ENCODE results near the gene SVBP. TPM values are rescaled to one million over a fixed set of nuclear protein-coding genes. Genes with fewer than 3 reads are reported as not detected.

Gene SVBP
- total RNA-seq, 1 experiment from 2014 or later = 41.3 TPM

DNA sequence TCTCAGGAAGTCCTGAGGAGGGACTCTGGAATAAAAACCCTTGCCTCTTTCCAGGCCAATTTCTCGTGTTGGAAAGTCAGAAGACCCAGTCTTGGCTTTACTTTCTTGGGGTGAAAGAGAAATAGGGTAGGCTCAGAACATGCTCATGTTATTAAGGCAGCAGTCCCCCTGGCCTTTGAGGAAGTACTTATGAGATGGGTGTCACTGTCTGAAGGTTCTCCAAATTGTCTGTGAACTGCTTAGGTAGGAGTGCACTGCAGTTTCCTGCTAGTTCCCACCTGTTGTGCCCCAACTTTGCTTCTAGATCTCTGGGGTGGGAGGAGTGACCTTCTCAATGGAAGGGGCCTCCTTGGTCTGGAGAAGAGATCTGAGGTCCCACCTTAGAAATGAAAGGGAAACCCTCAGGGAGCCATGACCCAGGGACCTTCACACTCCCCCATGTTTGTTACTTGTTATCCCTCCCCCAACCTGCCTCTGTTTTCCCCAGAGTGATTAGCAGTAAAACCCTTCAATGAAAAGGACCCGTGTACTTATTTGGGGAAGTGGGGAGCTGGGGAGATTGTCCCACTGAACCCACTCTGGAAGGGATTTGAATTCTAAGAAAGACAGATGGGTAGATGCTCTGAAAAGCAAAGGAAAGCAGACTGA lies 34.9 kb upstream of the SVBP start:
- H2BK12ac ChIP-seq (ENCODE audit: insufficient read length, low read depth, low read length) = no peak overlapping the region
- peaks cover 3% of the 10 kb centered on the region for H3K23me2 ChIP-seq (ENCODE audit: insufficient read length, low read depth, low read length, poor library complexity, severe bottlenecking)
- H3K9ac ChIP-seq (ENCODE audit: extremely low read depth, insufficient read length, low read length) = no peak overlapping the region
- H3K79me2 ChIP-seq (ENCODE audit: insufficient read depth, low read length) = no peaks in the 10 kb centered on the region; the same call in 1 of the 2 replicates
- H4K91ac ChIP-seq (ENCODE audit: insufficient read length, low read depth, low read length) = no peak overlapping the region
- H2AK5ac ChIP-seq (ENCODE audit: insufficient read length, low read length) = no peak overlapping the region
- no peak overlapping the region for H3K27ac ChIP-seq (ENCODE audit: insufficient read length, low read depth, low read length)
- H3K4me1 ChIP-seq (ENCODE audit: insufficient read depth, low read length) = peaks cover 2% of the 10 kb centered on the region; the same call in 1 of the 2 replicates
- H3K36me3 Mint-ChIP-seq (ENCODE audit: insufficient read depth in 1 of 3, low read depth in 3 of 3) = peaks cover 42 to 48% (median 47%) of the 10 kb centered on the region in 3 experiments
- no peak overlapping the region for H2BK15ac ChIP-seq (ENCODE audit: low read depth, low read length)
- no peak for TF ChIP-seq CTCF (conservative IDR thresholded peaks at IDR 0.05)
- H3K4me2 ChIP-seq (ENCODE audit: insufficient read depth, insufficient read length, low read length) = no peak overlapping the region
- no peak overlapping the region for H3K23ac ChIP-seq (ENCODE audit: insufficient read length, low read depth, low read length)
- H3K18ac ChIP-seq (ENCODE audit: insufficient read length, low read depth, low read length) = no peak overlapping the region
- no peaks in the 10 kb centered on the region for H4K20me1 ChIP-seq (ENCODE audit: control insufficient read depth, insufficient read depth, insufficient read length)
- H3K4me3 Mint-ChIP-seq = no peak overlapping the region
- H3K79me1 ChIP-seq (ENCODE audit: insufficient read depth, low read depth, low read length, poor library complexity, severe bottlenecking) = peaks cover 4% of the 10 kb centered on the region
- no peak overlapping the region for H3K56ac ChIP-seq (ENCODE audit: insufficient read length, low read depth, low read length)
- no peak overlapping the region for H2BK5ac ChIP-seq (ENCODE audit: insufficient read length, low read length)
- no peak overlapping the region for H3K27ac Mint-ChIP-seq
- no peak overlapping the region for H2AFZ ChIP-seq (ENCODE audit: low read length)
- no peak overlapping the region for H4K8ac ChIP-seq (replicated peaks; ENCODE audit: insufficient read length, low read depth, low read length)
- H3K27me3 Mint-ChIP-seq (ENCODE audit: low read depth) = peaks cover 3% of the 10 kb centered on the region
- H3K27me3 ChIP-seq (ENCODE audit: insufficient read depth, low read length) = no peaks in the 10 kb centered on the region
- H4K5ac ChIP-seq (ENCODE audit: insufficient read length, low read depth, low read length) = no peak overlapping the region
- peaks cover 13 to 15% of the 10 kb centered on the region in 2 experiments for H3K4me1 Mint-ChIP-seq
- H3K9me3 Mint-ChIP-seq = peaks cover 11 to 12% of the 10 kb centered on the region in 2 experiments; a peak in 4 of 5 replicates
- no peak for DNase-seq
- WGBS (ENCODE audit: extremely low coverage, insufficient read length, low lambda C conversion rate) = no CpG with 5 or more reads among the region's 2 CpGs
- no peaks in the 10 kb centered on the region for H3K9me3 ChIP-seq (ENCODE audit: control insufficient read depth, low read depth, low read length)
- H2BK120ac ChIP-seq (ENCODE audit: low read depth, low read length, poor library complexity, severe bottlenecking) = no peak overlapping the region
- no peak overlapping the region for H2BK20ac ChIP-seq (ENCODE audit: low read depth, low read length, poor library complexity, severe bottlenecking)
- H3K4ac ChIP-seq (ENCODE audit: low read depth, low read length) = no peak overlapping the region
- H3T11ph ChIP-seq (ENCODE audit: low read length) = no peak overlapping the region
- no peak overlapping the region for H3K14ac ChIP-seq (ENCODE audit: insufficient read depth, low read length)
